Fibroblast of skin of scalp (primary cell): ENCODE results near the gene SMAD7.
"Not testable (repeated sequence)": the region's sequence is repeated elsewhere in the genome, so short reads cannot be mapped to it uniquely, and the experiment has no call there.

Experiments
- DNase-seq: peaks from one replicate; pipeline ENCODE4 v3.0.0-alpha.2; 2013

SMAD7 gene

GRCh38 chr18:48876590-48876989 lies 74.2 kb downstream of the SMAD7 start:
- DNase-seq: no peak

- DNase-seq: no peak
Measured at GRCh38 chr18:48875942-48876511, 74.7 kb downstream of the SMAD7 start.

- DNase-seq: no peak
Measured at GRCh38 chr18:48875314-48875941, 75.3 kb downstream of the SMAD7 start.

GRCh38 chr18:48874701-48875162 lies 76.0 kb downstream of the SMAD7 start:
- no peak for DNase-seq

GRCh38 chr18:48874233-48874632 lies 76.5 kb downstream of the SMAD7 start:
- DNase-seq: no peak

- peak; percentile 73 for DNase-seq
Measured at GRCh38 chr18:48872234-48873145, 78.3 kb downstream of the SMAD7 start.

- no peak for DNase-seq
Measured at GRCh38 chr18:48871391-48872166, 79.2 kb downstream of the SMAD7 start.

- DNase-seq: not testable (repeated sequence)
Measured at GRCh38 chr18:48870926-48871325, 79.8 kb downstream of the SMAD7 start.
